GM20000 (cell line): ENCODE data around the gene RAB27B.

ENCODE experiments used
- DNase-seq: peaks from one replicate; pipeline ENCODE4 v3.0.0; 2012; ENCODE audit warnings: low spot score
- CTCF ChIP-seq: IDR thresholded peaks from 2 replicates; pipeline ENCODE4 v1.5.1; 2012; ENCODE audit warnings: mild to moderate bottlenecking, control low read depth; ENCODE audit errors: extremely low read depth, missing control alignments

Gene RAB27B

GRCh38 chr18:54911551-54911950 lies 83.3 kb downstream of the RAB27B start:
- DNase-seq = no peak
- no peak for TF ChIP-seq CTCF

DNA sequence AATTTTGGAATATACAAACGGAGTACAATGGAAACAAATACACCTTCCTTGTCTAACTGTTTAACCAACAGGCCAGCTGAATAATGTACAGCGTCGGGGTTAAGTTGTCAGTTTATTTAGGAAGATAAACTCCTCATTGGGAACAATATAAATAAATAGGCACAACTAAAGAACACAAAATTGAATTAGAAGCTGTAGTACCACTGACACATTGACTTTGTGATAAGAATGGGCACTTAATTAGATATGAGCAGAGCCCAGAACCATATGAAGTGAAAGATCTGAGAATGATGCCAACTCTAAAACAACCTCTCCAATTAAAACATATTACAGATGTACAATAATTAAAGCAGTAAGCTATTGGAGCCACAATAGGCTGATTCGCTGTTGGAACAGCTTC lies 86.5 kb downstream of the RAB27B start:
- no peak for TF ChIP-seq CTCF
- DNase-seq = no peak

DNA sequence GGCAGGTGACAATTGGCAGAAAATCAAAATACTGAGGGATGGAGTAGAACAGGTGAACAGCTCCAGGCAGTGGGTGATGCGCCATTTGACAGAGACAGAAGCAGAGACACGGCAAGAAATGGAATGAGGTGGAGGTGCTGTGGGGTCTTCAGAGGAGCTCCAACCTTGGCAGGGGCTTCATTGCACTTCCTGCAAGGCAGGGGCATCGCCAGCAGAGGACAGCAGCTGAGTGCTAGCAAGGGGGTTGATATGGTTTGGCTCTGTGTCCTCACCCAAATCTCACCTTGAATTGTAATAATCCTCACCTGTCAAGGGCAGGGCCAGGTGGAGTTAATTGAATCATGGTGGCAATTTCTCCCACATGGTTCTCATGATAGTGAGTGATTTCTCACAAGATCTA lies 88.2 kb downstream of the RAB27B start:
- DNase-seq = no peak
- TF ChIP-seq CTCF = no peak

GRCh38 chr18:54918060-54918459 lies 89.8 kb downstream of the RAB27B start:
- TF ChIP-seq CTCF = no peak

DNA sequence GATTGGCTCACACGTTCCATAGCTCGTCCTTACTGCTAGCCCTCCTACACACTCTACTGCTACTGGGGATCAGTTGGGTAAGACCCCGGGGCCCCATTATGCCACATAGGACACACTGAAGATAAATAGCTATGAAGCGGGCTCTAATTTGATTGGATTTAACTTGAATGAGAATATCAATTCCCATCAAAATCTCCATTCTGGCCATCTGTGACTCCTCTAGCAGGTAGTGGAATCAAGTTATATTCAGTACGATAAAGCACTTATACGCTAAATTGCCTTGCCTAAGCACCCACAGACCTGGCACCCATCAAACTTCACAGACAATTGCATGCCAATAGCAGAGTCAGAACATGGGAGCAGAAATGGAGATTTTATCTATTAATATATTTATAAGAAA lies 91.1 kb downstream of the RAB27B start:
- DNase-seq = no peak
- TF ChIP-seq CTCF = no peak

More at GRCh38 chr18:54918060-54918459, 89.8 kb downstream of the RAB27B start:
- DNase-seq = no peak

GRCh38 chr18:54923339-54923956 lies 95.2 kb downstream of the RAB27B start:
- no peak for TF ChIP-seq CTCF
- no peak for DNase-seq

GRCh38 chr18:54924948-54925347 lies 96.7 kb downstream of the RAB27B start:
- no peak for TF ChIP-seq CTCF
- no peak for DNase-seq
